EH (cell line): ENCODE measurements around the gene RAD51B.
"Not testable (repeated sequence)": the region's sequence is repeated elsewhere in the genome, so short reads cannot be mapped to it uniquely, and the experiment has no call there.

ENCODE experiments used
- DNase-seq: peaks from one replicate; pipeline ENCODE4 v3.0.0-alpha.2; 2015; ENCODE audit warnings: low read depth

RAD51B gene

GRCh38 chr14:68405961-68406360, 586.4 kb downstream of the RAD51B start:
- peak; percentile 82 for DNase-seq

- DNase-seq: no peak
These were observed 587.7 kb downstream of the RAD51B start for GRCh38 chr14:68407285-68407684.

- DNase-seq: no peak
These were observed 588.2 kb downstream of the RAD51B start for GRCh38 chr14:68407825-68408224.

DNA sequence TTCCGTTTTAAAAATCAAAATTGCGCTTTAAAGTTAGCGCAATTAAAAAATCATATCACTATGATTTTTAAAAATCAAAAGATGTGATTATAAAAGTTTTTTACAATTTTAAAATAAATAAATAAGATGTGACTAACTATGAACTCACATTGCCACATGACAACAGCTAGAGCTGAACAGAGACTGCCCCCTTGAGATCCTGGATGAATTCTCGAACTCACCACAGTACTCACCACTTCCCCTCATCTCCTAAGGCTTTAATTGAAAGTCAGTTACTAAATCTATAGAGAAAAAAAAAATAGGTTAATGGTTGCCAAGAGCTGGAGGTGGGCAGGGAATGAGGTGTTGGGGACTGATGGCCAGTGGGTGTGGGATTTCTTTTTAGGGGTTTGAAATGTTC, 589.1 kb downstream of the RAD51B start:
- peak; percentile 50 for DNase-seq

- no peak for DNase-seq
These were observed 589.8 kb downstream of the RAD51B start for GRCh38 chr14:68409387-68409786.

GRCh38 chr14:68412505-68413465, 593.2 kb downstream of the RAD51B start:
- DNase-seq: no peak

GRCh38 chr14:68413509-68413908, 593.9 kb downstream of the RAD51B start:
- DNase-seq: no peak

- no peak for DNase-seq
These were observed 594.5 kb downstream of the RAD51B start for GRCh38 chr14:68414121-68414520.

- no peak for DNase-seq
These were observed 596.6 kb downstream of the RAD51B start for GRCh38 chr14:68416171-68416570.

DNA sequence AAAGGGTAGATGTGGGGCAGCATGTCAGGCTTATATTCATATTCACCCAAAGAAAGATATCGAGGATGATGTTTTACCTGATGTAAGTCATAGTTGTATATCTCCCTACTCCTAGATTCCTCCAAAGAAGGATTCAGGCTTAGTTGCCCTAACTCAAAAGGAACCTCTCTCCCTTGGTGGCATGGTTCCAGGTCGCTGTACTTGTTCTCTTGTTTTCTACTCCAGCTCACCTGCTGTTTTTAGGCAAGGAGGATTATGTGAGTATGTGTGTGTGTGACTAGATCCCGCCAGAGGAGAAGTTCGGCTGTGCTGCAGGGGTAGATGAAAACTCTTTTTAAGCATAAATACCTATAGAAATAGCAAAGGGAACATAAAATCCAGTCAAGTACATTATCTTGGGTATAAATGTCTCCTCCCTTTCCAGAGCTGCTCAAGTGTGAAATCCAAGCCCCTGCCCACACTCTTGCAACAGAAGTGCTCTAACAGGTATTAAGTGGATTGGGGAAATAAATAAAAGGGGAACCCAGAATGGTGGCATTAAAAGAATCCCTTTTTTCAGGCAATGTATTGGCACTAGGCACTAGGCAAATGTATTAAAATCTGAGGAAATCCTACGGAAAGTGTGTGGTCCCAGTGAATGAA, 597.6 kb downstream of the RAD51B start:
- no peak for DNase-seq

GRCh38 chr14:68418174-68419118, 598.9 kb downstream of the RAD51B start:
- DNase-seq: no peak

DNA sequence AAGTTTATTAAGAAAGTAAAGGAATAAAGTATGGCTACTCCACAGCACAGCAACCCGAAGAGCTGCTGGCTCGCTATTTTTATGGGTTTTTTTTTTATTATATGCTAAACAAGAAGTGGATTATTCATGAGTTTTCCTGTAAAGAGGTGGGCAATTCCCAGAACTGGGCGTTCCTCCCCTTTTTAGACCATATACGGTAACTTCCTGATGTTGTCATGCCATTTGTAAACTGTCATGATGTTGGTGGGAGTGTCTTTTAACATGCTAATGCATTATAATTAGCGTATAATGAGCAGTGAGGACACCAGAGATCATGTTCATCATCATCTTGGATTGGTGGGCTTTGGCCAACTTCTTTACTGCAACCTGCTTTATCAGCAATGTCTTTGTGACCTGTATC, 600.8 kb downstream of the RAD51B start:
- DNase-seq: no peak

- DNase-seq: no peak
These were observed 601.5 kb downstream of the RAD51B start for GRCh38 chr14:68421116-68421515.

GRCh38 chr14:68423686-68424085, 604.1 kb downstream of the RAD51B start:
- DNase-seq: no peak

GRCh38 chr14:68424443-68425172, 605.0 kb downstream of the RAD51B start:
- DNase-seq: no peak

DNA sequence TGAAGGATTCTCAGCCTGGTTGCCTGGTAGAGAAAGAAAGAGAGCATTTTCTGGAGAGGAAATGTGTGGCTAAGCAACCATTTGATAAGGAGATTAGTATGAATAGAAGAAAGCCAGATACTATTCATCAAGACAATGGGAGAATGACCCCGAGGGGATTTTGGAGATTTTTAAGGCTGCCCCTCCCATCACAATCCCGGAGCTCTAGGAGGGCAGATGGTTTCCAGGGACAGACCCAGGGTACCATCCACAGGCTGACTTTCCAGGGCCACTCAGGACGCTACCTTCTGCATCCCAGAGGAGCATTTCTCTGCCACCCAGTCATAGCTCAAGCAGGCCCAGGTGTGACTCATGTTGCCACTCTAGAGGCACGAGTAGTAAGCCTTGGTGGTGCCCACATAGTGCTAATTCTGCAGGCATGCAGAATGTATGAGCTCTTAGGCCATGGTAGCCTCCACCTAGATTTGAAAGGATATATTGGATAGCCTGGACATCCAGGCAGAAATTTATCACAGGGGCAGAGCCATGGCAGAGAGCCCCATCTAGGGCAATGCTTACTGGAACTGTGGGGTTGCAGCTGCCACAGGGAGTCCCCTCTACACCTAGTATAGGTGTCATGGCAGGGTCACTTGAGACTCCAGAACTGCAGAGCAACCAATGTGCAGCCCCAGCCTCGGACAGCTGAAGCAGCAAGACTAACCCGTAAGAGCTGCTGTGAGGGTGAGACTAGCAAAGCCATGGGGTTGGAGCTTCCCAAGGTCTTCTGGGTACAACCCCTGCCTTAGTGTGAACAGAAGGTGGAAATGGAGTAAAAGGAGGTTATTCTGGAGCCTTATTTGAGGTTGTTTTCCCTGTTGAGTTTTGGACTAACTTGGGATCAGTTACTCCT, 607.3 kb downstream of the RAD51B start:
- no peak for DNase-seq

GRCh38 chr14:68427550-68427890, 607.9 kb downstream of the RAD51B start:
- DNase-seq: no peak

GRCh38 chr14:68428900-68429299, 609.3 kb downstream of the RAD51B start:
- DNase-seq: not testable (repeated sequence)

DNA sequence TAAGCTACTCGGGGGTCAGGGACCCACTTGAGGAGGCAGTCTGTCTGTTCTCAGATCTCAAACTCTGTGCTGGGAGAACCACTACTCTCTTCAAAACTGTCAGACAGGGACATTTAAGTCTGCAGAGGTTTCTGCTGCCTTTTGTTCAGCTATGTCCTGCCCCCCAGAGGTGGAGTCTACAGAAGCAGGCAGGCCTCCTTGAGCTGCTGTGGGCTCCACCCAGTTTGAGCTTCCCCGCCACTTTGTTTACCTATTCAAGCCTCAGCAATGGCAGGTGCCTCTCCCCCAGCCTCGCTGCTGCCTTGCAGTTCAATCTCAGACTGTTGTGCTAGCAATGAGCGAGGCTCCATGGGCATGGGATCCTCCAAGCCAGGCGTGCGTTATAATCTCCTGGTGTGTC, 614.6 kb downstream of the RAD51B start:
- DNase-seq: not testable (repeated sequence)

GRCh38 chr14:68435631-68436030, 616.1 kb downstream of the RAD51B start:
- not testable (repeated sequence) for DNase-seq

GRCh38 chr14:68439676-68440075, 620.1 kb downstream of the RAD51B start:
- no peak for DNase-seq
